Activated CD4-positive, CD25-positive, alpha-beta regulatory T cell (primary cell): Measurements from ENCODE around the gene NME9.

ENCODE experiments used
- DNase-seq, 4 experiments: peaks; one replicate each; lab custom pipeline; 2025; lab: John Stamatoyannopoulos, UW

The NME9 gene

GRCh38 chr3:138282836-138283235, 46.8 kb downstream of the NME9 start:
- DNase-seq, result no peak

- no peak for DNase-seq
These were observed 48.1 kb downstream of the NME9 start for GRCh38 chr3:138281561-138281960.

- no peak for DNase-seq
These were observed 58.4 kb downstream of the NME9 start for GRCh38 chr3:138271189-138271794.

- no peak for DNase-seq
These were observed 59.4 kb downstream of the NME9 start for GRCh38 chr3:138270245-138270644.

GRCh38 chr3:138267083-138267482, 62.6 kb downstream of the NME9 start:
- no peak for DNase-seq

- no peak for DNase-seq
These were observed 63.9 kb downstream of the NME9 start for GRCh38 chr3:138265745-138266144.

GRCh38 chr3:138263104-138263503, 66.5 kb downstream of the NME9 start:
- DNase-seq, result no peak

- DNase-seq, result no peak
These were observed 69.0 kb downstream of the NME9 start for GRCh38 chr3:138260611-138261010.

GRCh38 chr3:138259126-138259525, 70.5 kb downstream of the NME9 start:
- no peak for DNase-seq

- DNase-seq, result no peak
These were observed 71.7 kb downstream of the NME9 start for GRCh38 chr3:138257986-138258385.

- DNase-seq, result no peak
These were observed 73.6 kb downstream of the NME9 start for GRCh38 chr3:138256022-138256421.

- no peak for DNase-seq
These were observed 75.4 kb downstream of the NME9 start for GRCh38 chr3:138254216-138254615.

GRCh38 chr3:138253609-138254008, 76.0 kb downstream of the NME9 start:
- DNase-seq, result no peak
